ENCODE data around the gene MYADML2. TPM values are rescaled to one million over a fixed set of nuclear protein-coding genes. Genes with fewer than 3 reads are reported as not detected.

Gene MYADML2
- total RNA-seq, 1 donor from 2014 or later, result not detected

DNA sequence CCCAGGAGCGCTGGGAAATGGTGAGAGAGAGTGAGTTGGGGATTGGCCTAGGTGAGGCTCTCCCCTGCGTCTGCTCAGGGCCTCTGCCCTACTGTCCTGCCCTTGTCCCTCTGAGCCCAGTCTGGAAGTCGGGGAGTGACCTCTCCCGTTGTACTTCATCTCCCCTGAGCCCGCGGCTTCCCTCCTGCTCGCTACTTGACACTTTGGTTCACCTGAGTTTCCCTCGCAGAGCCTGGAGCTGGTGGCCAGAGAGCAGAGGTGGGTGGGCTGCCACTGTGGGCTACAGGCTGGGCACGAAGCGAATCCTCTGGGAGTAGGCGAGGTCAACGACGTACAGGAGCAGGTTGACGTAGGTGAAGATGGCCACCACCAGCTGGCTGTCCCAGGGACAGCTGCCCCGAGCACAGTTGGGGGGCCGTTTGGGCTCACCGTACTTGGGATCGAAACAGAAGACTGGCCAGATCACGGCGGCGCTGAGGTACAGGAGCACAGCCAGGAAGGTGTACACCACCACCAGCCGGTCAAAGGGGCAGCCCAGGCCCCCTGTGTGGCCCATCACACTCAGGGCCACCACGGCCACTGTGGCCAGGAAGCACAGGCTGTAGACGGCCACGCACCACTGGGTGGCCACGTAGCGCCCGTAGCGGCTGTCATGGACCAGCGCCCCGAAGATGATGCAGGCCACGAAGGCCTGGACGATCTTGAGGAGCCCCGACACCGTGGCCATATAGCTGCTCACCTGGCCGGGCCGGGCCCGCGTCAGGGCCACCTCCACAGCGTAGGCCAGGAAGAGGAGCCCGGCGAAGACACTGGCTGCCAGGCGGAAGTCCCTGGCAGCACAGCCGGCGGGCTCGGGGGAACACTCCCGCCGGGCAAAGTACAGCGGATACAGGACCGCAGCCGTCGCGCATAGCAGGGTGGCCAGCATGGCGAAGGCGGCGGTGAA lies 6.2 kb downstream of the MYADML2 start:
- intact Hi-C loops (cut with micrococcal nuclease), result no loop called here

GRCh38 chr17:81939881-81940385 lies 7.1 kb downstream of the MYADML2 start:
- intact Hi-C loops (cut with micrococcal nuclease), result no loop called here

DNA sequence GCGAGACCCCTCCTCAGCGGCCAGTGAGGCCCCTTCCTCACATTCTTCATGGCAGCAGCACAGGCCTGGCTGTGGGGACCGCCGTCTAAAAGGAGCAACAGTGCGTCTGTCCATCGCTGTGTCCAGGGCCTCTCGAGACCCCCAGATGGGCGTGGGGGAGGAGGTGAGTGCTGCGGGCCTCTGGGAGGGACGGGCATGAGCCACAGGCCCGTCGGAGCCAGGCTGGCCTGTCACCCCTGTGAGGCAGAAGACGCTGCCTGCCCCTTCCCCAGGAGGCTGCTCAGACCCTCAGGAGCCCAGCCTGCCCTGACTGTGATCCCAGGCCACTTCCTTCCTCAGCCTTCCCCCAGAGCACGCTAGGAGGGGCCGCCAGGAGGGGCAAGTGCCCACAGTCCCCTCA lies 7.8 kb downstream of the MYADML2 start:
- intact Hi-C loops (cut with micrococcal nuclease), result no loop called here

- intact Hi-C loops (cut with micrococcal nuclease), result no loop called here
Measured at GRCh38 chr17:81935709-81936084, 11.3 kb downstream of the MYADML2 start.

GRCh38 chr17:81934850-81935708 lies 12.0 kb downstream of the MYADML2 start:
- intact Hi-C loops (cut with micrococcal nuclease), result no loop called here

- intact Hi-C loops (cut with micrococcal nuclease), result no loop called here
Measured at GRCh38 chr17:81934098-81934757, 12.8 kb downstream of the MYADML2 start.

GRCh38 chr17:81933178-81933699 lies 13.8 kb downstream of the MYADML2 start:
- intact Hi-C loops (cut with micrococcal nuclease), result no loop called here

GRCh38 chr17:81932333-81932983 lies 14.6 kb downstream of the MYADML2 start:
- intact Hi-C loops (cut with micrococcal nuclease), result no loop called here

GRCh38 chr17:81931557-81932332 lies 15.3 kb downstream of the MYADML2 start:
- intact Hi-C loops (cut with micrococcal nuclease), result no loop called here

- intact Hi-C loops (cut with micrococcal nuclease), result no loop called here
Measured at GRCh38 chr17:81931189-81931556, 15.9 kb downstream of the MYADML2 start.

- intact Hi-C loops (cut with micrococcal nuclease), result no loop called here
Measured at GRCh38 chr17:81930142-81931125, 16.6 kb downstream of the MYADML2 start.

DNA sequence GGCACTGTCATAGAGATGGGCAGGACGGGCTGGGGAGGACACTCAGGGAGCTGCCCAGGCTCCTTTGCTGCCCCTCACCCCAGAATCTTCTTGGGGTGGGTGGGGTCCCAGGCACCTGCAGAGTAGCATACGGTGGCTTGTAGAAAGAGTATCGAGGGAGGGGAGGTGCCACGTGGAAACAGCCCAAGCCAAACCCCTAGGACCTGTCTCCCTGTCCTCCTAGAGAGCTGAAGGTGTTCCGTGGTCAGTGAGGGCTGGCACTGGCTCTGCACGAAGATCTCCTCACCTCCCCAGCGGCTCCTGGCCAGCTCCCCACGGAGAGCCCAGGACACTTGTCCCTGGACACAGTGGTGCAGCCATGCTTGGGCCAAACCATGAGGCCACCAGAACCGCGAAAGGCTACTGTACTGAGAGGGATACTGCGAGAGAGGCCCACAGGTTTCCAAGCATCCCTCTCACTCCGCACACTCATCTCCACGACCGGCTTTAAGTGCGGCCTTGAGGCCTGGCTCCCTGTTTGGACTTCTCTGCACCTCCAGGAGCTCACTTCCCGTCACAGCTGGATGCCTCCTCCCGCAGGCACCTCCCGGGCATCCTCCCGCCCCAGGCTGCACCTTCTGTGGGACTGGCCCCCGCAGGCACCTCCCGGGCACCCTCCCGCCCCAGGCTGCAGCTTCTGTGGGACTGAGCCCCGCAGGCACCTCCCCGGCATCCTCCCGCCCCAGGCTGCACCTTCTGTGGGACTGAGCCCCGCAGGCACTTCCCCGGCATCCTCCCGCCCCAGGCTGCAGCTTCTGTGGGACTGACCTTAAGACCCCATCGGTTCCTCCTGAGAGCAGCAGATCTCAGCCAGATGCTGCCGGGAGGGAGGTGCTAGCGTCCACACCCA lies 17.5 kb downstream of the MYADML2 start:
- intact Hi-C loops (cut with micrococcal nuclease), result loop anchor here (5.0 to 10.0 kb wide), 2 partner anchors 93 to 165 kb away; partner anchors contain the start of genes CENPX, FASN and LRRC45

DNA sequence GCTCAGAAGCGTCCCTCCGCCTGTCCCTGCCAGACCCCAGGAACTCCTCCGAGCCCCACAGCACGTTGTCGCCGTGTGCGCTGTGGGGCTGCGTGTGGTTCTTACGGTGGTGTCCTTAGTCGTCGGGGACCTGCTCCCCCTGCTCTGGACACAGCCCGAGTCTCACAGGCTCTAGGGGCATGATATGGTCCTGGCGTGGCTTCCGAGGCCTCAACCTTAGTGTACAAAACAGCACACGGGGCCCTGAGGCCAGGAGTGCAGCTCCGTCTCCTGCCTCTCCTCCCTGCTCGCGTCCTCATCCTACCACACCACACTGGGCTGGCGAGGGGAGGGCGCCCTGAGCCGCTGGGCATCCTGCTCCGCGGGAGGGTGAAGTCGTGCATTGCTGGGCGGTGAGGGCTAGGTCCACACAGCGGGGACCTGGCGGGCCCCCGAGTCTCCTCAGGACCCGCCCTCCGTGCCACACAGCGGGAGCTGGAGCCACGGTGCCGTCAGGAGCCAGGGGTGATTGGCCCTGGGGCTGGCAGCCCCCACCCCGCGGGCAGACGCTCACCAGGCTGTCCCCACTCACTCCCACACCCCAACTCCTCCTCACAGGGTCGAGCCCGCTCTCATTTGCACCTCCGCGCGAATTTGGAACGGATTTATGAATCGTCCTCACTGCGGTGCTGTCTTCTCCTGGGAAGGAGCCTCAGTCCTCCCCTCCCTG lies 18.3 kb downstream of the MYADML2 start:
- intact Hi-C loops (cut with micrococcal nuclease), result loop anchor here (1.0 to 10.0 kb wide), 3 partner anchors 9 to 166 kb away; partner anchors contain the start of genes CENPX, FASN, LRRC45 and PYCR1

- intact Hi-C loops (cut with micrococcal nuclease), result loop anchor here (1.0 to 10.0 kb wide), 5 partner anchors 9 to 167 kb away; partner anchors contain the start of genes ALYREF, ANAPC11, CENPX and FASN
Measured at GRCh38 chr17:81927653-81928543, 19.1 kb downstream of the MYADML2 start, which contains the start of gene MAFG. TSS of gene MAFG (minus strand) at chr17:81927735. CDS start at chr17:81923185, 4,550 bp downstream.

- intact Hi-C loops (cut with micrococcal nuclease), result loop anchor here (2.0 to 10.0 kb wide), 4 partner anchors 36 to 168 kb away; partner anchors contain the start of genes ALYREF, ANAPC11, CENPX and FASN
Measured at GRCh38 chr17:81927152-81927652, 19.8 kb downstream of the MYADML2 start.

All from T-helper 2 cell treated with Interferon-gamma antibody and Interleukin-4, amounts not matched to agents 100 ng/mL and 5 ng/mL, for 36 hours (primary cell).